ENCODE data around the gene ENO4.

GRCh38 chr10:116919706-116920105 is 70.4 kb downstream of the ENO4 start:
- no peak for TF ChIP-seq BHLHE40 (IDR thresholded peaks at IDR 0.05; ENCODE audit: borderline replicate concordance)
- no peak for TF ChIP-seq FOXK2 (IDR thresholded peaks at IDR 0.05)
- TF ChIP-seq FOXM1 (IDR thresholded peaks at IDR 0.05; ENCODE audit: borderline replicate concordance) = no peak
- no peak for TF ChIP-seq SUZ12 (IDR thresholded peaks at IDR 0.05)
- no peak for TF ChIP-seq NFRKB (IDR thresholded peaks at IDR 0.05)
- TF ChIP-seq HDGF (IDR thresholded peaks at IDR 0.05; ENCODE audit: borderline replicate concordance) = no peak
- no peak for TF ChIP-seq FOXA1 (IDR thresholded peaks at IDR 0.05)
- TF ChIP-seq ARNT (IDR thresholded peaks at IDR 0.05) = no peak
- TF ChIP-seq SP1 (IDR thresholded peaks at IDR 0.05) = no peak
- no peak for TF ChIP-seq ELF4 (IDR thresholded peaks at IDR 0.05)
- no peak for TF ChIP-seq CTBP1 (IDR thresholded peaks at IDR 0.05; ENCODE audit: borderline replicate concordance)
- TF ChIP-seq L3MBTL2 (conservative IDR thresholded peaks at IDR 0.05) = no peak
